ENCODE data around the gene ZBTB38. TPM values are rescaled to one million over a fixed set of nuclear protein-coding genes. Genes with fewer than 3 reads are reported as not detected.

The ZBTB38 gene
- total RNA-seq, 4 donors from 2014 or later: 101 to 147 (median 118) TPM

DNA sequence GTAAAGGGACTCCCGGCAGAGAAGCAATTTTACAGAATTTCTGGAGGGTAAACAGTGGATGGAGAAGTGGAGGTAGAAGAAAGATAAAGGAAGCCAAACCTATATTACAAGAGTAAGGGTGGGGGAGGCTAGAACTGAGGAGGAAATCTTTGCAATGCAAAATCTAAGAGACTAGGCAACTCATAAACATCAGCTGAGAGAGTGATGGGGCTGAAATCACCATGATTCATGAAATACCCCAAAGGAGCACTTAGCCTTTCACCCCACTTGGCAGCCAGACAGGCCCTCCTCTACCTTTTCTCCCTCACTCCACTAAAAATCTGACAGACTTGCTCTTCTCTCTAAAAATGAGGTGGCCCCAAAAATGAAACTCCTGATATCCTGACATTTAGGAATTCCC lies 19.5 kb upstream of the ZBTB38 start:
- TF ChIP-seq, protein P1, sequence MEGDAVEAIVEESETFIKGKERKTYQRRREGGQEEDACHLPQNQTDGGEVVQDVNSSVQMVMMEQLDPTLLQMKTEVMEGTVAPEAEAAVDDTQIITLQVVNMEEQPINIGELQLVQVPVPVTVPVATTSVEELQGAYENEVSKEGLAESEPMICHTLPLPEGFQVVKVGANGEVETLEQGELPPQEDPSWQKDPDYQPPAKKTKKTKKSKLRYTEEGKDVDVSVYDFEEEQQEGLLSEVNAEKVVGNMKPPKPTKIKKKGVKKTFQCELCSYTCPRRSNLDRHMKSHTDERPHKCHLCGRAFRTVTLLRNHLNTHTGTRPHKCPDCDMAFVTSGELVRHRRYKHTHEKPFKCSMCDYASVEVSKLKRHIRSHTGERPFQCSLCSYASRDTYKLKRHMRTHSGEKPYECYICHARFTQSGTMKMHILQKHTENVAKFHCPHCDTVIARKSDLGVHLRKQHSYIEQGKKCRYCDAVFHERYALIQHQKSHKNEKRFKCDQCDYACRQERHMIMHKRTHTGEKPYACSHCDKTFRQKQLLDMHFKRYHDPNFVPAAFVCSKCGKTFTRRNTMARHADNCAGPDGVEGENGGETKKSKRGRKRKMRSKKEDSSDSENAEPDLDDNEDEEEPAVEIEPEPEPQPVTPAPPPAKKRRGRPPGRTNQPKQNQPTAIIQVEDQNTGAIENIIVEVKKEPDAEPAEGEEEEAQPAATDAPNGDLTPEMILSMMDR (IDR thresholded peaks at IDR 0.05; ENCODE audit: low read depth): no peak

DNA sequence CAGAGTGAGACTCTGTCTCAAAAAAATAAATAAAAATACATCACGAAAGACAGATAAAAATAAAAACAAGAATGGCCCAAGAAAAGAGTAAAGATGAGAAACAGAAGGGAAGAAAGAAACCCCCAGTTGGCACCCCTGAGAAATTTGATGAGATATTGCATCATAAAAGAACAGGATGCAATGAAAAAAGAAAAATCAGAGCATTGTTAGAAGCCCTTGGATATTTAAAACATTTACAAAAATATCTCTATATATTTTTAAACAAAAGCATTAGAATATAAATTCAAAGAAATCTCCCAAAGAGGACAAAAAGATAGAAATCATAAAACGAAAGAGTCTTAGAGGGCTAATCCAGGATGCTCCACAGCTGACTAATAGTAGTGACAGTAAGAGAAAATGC lies 18.6 kb upstream of the ZBTB38 start:
- TF ChIP-seq, protein P1 (IDR thresholded peaks at IDR 0.05; ENCODE audit: low read depth): no peak

DNA sequence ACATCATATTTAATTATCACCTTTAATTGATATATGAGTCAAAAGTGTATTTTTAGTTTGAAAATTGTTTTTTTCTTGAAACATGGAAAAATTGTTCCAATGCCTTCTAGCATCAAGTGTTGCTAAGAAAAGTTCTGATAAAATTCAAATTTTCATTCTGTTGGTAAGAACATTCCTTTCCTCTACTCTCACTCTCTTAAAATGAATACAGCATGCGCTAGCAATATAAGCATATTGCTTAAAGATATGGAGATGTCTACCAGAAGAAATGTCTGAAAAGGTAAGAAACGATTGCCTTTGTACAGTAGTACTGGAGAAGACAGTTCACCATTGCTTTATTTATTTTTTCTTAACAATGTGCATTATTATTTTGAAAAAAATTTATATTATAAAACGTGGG lies 17.6 kb upstream of the ZBTB38 start:
- TF ChIP-seq, protein P1 (IDR thresholded peaks at IDR 0.05; ENCODE audit: low read depth): no peak

DNA sequence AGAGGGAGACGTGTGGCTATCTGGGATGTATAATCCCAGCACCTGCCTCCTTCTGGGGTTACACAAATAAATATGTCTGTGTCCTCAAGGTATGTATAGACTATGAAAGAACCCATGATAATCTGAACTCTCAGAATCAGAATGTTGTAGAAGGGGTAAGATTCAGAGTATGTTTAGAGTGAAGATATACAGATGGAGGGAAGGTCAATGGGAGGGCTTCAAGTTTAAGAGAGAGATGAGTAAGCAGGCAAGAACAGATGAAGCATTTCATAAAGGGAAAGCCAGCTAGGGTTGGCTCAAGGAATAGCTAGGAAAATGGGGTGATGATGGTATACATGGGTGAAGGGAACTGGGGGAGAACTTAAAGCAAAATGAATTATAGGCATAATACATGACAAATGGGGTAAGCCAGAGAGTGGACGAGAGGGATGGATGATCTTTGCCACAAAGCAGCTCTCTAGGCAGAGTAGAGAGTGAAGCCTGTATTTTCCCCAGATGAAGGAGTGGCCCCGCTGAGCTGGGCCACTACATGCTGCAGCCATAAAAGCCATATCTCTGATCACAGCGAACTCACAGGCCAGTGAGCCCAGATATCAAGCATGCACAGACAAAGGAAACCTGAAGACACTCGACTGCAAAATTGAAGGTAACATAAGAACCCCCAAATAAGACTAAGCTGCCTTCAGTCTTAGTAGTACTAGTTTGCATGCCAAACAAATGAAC lies 15.9 kb upstream of the ZBTB38 start:
- TF ChIP-seq, protein P1 (IDR thresholded peaks at IDR 0.05; ENCODE audit: low read depth): no peak

DNA sequence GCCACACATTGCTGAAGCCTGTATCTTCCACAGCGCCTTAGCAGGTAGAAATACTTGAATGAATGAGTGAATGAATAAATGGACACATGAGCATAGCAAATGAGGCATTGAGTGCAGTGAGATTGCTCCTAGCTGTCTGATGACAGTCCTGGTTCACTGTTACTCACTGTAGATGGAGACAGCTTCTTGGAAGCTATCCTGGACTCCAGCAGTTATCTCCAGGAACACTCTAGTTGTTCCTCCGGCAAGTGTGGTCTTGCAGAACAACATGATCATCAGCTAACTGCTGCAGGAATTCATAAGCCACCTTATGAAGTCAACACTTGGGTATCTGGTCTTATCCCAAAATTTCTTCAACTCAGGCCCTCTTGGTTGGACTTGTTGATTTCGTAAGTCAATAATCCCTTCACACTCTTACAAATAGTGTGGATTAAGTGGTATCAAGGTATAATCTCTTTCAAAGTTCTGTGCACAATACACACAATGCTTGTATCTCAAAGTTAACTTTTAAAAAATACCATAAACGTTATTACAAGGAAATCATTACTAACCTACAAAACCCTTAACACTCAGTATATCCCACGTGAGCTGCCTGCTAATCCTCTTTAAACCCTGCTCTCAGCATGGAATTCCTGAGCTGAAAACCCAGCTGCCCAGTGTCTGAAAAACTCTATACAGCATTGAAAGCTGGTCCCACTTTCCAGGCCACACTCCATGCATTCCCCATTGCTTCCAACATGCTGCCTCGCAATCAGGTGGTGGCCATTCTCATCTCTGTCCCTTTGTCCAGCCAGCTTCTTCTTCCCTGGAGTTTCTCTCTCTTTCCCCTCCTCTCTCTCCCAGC lies 14.4 kb upstream of the ZBTB38 start:
- TF ChIP-seq, protein P1 (IDR thresholded peaks at IDR 0.05; ENCODE audit: low read depth): no peak

DNA sequence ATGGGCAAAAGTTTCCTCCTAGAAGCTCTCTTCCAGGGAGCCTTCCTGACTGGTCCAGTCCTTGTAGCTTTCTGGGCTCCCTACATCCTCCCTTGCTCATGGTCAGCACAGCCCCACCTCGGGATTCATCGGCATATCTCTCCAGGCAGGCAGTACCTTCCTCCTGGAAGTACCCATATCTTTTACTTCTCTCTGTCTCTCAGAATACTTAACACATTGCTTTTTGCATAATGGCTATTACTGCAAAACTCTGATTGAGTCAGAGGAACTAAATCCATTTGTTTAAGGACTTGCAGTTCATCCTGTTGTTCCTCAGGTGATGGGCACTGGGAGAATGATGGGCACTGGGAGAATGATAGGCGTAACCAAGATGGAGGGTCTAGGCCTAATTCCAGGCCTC lies 13.8 kb upstream of the ZBTB38 start:
- TF ChIP-seq, protein P1 (IDR thresholded peaks at IDR 0.05; ENCODE audit: low read depth): no peak

DNA sequence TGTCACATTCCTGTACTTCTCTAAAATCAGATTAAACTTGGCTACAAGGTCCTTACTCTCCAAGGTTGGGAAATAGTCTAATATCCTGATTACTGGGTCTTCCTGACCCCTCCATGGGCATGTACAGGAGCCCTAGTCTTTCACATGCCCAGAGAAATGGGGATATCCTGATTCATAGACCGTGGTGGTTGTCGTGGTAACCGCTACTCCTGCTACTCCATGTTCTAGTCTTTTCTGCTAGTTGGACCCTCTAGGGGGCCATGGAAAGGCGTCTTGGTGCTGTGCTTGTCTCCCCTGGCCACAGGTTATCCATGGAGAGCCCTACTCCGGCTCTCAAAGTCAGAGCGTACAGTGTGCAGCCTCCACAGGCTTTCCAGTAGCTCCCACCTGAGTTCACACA lies 13.1 kb upstream of the ZBTB38 start:
- TF ChIP-seq, protein P1 (IDR thresholded peaks at IDR 0.05; ENCODE audit: low read depth): no peak
